T-helper 22 cell (primary cell): Measurements from ENCODE around the gene CENPP.

ENCODE experiments used
- DNase-seq: peaks from one replicate; pipeline ENCODE4 v3.0.0-alpha.2; 2020; ENCODE audit warnings: low read depth

The CENPP gene

GRCh38 chr9:92313624-92314012 lies 12.1 kb upstream of the CENPP start:
- DNase-seq = no peak

GRCh38 chr9:92315456-92315855 lies 10.3 kb upstream of the CENPP start:
- DNase-seq = no peak

GRCh38 chr9:92324431-92324830 lies 1.3 kb upstream of the CENPP start:
- no peak for DNase-seq

GRCh38 chr9:92324889-92325268 lies 874 bp upstream of the CENPP start:
- no peak for DNase-seq

- no peak for DNase-seq
These were observed 293 bp downstream of the CENPP start for GRCh38 chr9:92325991-92326500.

- no peak for DNase-seq
These were observed 1.6 kb downstream of the CENPP start for GRCh38 chr9:92327283-92327850.

GRCh38 chr9:92328225-92328624 lies 2.5 kb downstream of the CENPP start:
- no peak for DNase-seq

GRCh38 chr9:92332577-92333281 lies 7.0 kb downstream of the CENPP start:
- DNase-seq = no peak

GRCh38 chr9:92333282-92333634 lies 7.5 kb downstream of the CENPP start:
- no peak for DNase-seq

- no peak for DNase-seq
These were observed 15.8 kb downstream of the CENPP start for GRCh38 chr9:92341578-92341977.

- DNase-seq = no peak
These were observed 17.2 kb downstream of the CENPP start for GRCh38 chr9:92342825-92343488.

- DNase-seq = no peak
These were observed 19.8 kb downstream of the CENPP start for GRCh38 chr9:92345582-92345981.

GRCh38 chr9:92349771-92350739 lies 24.3 kb downstream of the CENPP start:
- DNase-seq = no peak

- no peak for DNase-seq
These were observed 25.0 kb downstream of the CENPP start for GRCh38 chr9:92350740-92351133.

- no peak for DNase-seq
These were observed 27.3 kb downstream of the CENPP start for GRCh38 chr9:92353051-92353450.

GRCh38 chr9:92359394-92359995 lies 33.7 kb downstream of the CENPP start:
- no peak for DNase-seq

GRCh38 chr9:92360083-92360482 lies 34.3 kb downstream of the CENPP start:
- DNase-seq = no peak

GRCh38 chr9:92369075-92369474 lies 43.3 kb downstream of the CENPP start:
- no peak for DNase-seq

- no peak for DNase-seq
These were observed 47.4 kb downstream of the CENPP start for GRCh38 chr9:92373167-92373566.

- DNase-seq = no peak
These were observed 52.1 kb downstream of the CENPP start for GRCh38 chr9:92377876-92378275.

- DNase-seq = no peak
These were observed 53.3 kb downstream of the CENPP start for GRCh38 chr9:92378865-92379560.
